Measurements from ENCODE around the gene CPT1B.

GRCh38 chr22:50605613-50606074, 27.4 kb upstream of the CPT1B start:
- no peak for TF ChIP-seq CTCF (conservative IDR thresholded peaks at IDR 0.05 in 1 of 2, IDR thresholded peaks at IDR 0.05 in 1 of 2; ENCODE audit: extremely low read depth in 1 of 2, insufficient read depth in 1 of 2, low read depth in 1 of 2, low read length in 2 of 2)
- no peak for TF ChIP-seq EZH2 (IDR thresholded peaks at IDR 0.05; ENCODE audit: borderline replicate concordance, low read length)
